Mesendoderm (in vitro differentiated cells): ENCODE measurements around the gene OR2B6.

Experiments
- DNase-seq: peaks from one replicate; pipeline ENCODE4 v3.0.0; 2013
- H2AK5ac ChIP-seq: 2 replicates; pipeline ENCODE4 v1.6.1; 2013; ENCODE audit warnings: low read length, inconsistent platforms
- H2BK120ac ChIP-seq: 2 replicates; pipeline ENCODE4 v1.6.1; 2013; ENCODE audit warnings: low read depth, mild to moderate bottlenecking, low read length, moderate library complexity, mixed read lengths
- H2BK15ac ChIP-seq: replicated peaks from 2 replicates; pipeline ENCODE4 v1.6.1; 2013; ENCODE audit warnings: low read depth, mild to moderate bottlenecking, moderate library complexity
- H2BK5ac ChIP-seq: 2 replicates; pipeline ENCODE4 v1.6.1; 2013; ENCODE audit warnings: low read length, inconsistent platforms
- H3K18ac ChIP-seq: 2 replicates; pipeline ENCODE4 v1.6.1; 2013; ENCODE audit warnings: mild to moderate bottlenecking, low read length, mixed read lengths
- H3K23ac ChIP-seq: one replicate; pipeline ENCODE4 v1.6.1; 2013; ENCODE audit warnings: low read length
- H3K27ac ChIP-seq: 2 replicates; pipeline ENCODE4 v1.5.1; 2013; ENCODE audit warnings: low read depth, mild to moderate bottlenecking, inconsistent platforms, low read length, moderate library complexity
- H3K27me3 ChIP-seq: 2 replicates; pipeline ENCODE4 v1.6.1; 2013; ENCODE audit warnings: low read length, control low read depth, mild to moderate bottlenecking, inconsistent platforms; ENCODE audit not compliant: insufficient read depth, poor library complexity
- H3K36me3 ChIP-seq: 2 replicates; pipeline ENCODE4 v1.6.1; 2013; ENCODE audit warnings: low read length, inconsistent platforms; ENCODE audit not compliant: control insufficient read depth, insufficient read depth
- H3K4ac ChIP-seq: one replicate; pipeline ENCODE4 v1.6.1; 2013; ENCODE audit warnings: low read depth, mild to moderate bottlenecking, low read length, moderate library complexity
- H3K4me1 ChIP-seq: 2 replicates; pipeline ENCODE4 v1.6.1; 2013; ENCODE audit warnings: low read depth, low read length, inconsistent platforms; ENCODE audit not compliant: control insufficient read depth
- H3K4me2 ChIP-seq: 2 replicates; pipeline ENCODE4 v1.6.1; 2013; ENCODE audit warnings: low read length
- H3K4me3 ChIP-seq: 2 replicates; pipeline ENCODE4 v1.5.1; 2013; ENCODE audit warnings: mild to moderate bottlenecking, low read length
- H3K56ac ChIP-seq: one replicate; pipeline ENCODE4 v1.6.1; 2013; ENCODE audit warnings: low read length
- H3K79me1 ChIP-seq: 2 replicates; pipeline ENCODE4 v1.6.1; 2013; ENCODE audit warnings: low read length, inconsistent platforms
- H3K79me2 ChIP-seq: 2 replicates; pipeline ENCODE4 v1.6.1; 2013; ENCODE audit warnings: mild to moderate bottlenecking, low read length; ENCODE audit not compliant: control insufficient read depth, insufficient read depth
- H3K9ac ChIP-seq: 2 replicates; pipeline ENCODE4 v1.6.1; 2013; ENCODE audit warnings: low read length, inconsistent platforms
- H4K5ac ChIP-seq: one replicate; pipeline ENCODE4 v1.6.1; 2013; ENCODE audit warnings: low read length
- H4K8ac ChIP-seq: one replicate; pipeline ENCODE4 v1.6.1; 2013; ENCODE audit warnings: low read depth, mild to moderate bottlenecking, control low read depth, low read length, moderate library complexity
- WGBS: extraction: QIAGEN DNeasy Blood & Tissue Kit; methylation state at CpG from one replicate; pipeline ENCODE4 v1.1.7; 2013; ENCODE audit warnings: low lambda C conversion rate, missing lambda C conversion rate; ENCODE audit not compliant: insufficient coverage; ENCODE audit errors: extremely low coverage; 5-methylcytosine and 5-hydroxymethylcytosine counted together

OR2B6 gene

DNA sequence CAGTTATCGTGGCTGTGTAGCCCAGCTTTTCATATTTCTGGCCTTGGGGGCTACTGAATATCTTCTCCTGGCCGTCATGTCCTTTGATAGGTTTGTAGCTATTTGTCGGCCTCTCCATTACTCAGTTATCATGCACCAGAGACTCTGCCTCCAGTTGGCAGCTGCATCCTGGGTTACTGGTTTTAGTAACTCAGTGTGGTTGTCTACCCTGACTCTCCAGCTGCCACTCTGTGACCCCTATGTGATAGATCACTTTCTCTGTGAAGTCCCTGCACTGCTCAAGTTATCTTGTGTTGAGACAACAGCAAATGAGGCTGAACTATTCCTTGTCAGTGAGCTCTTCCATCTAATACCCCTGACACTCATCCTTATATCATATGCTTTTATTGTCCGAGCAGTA, 475 bp downstream of the OR2B6 start:
- H3K23ac ChIP-seq: no peak overlapping the region
- no peak overlapping the region for H2AK5ac ChIP-seq
- H3K9ac ChIP-seq: no peak overlapping the region
- no peaks in the 10 kb centered on the region for H3K36me3 ChIP-seq
- no peak overlapping the region for H3K4me3 ChIP-seq
- H4K8ac ChIP-seq: no peak overlapping the region
- no peaks in the 10 kb centered on the region for H3K27me3 ChIP-seq
- H2BK15ac ChIP-seq: no peak overlapping the region
- no peak overlapping the region for H3K27ac ChIP-seq
- no peak overlapping the region for H2BK5ac ChIP-seq
- no peak overlapping the region for H3K18ac ChIP-seq
- H3K79me2 ChIP-seq: no peaks in the 10 kb centered on the region
- H3K4me1 ChIP-seq: no peaks in the 10 kb centered on the region
- no peaks in the 10 kb centered on the region for H3K79me1 ChIP-seq
- H3K56ac ChIP-seq: no peak overlapping the region
- no CpG with 5 or more reads among the region's 4 CpGs for WGBS
- H4K5ac ChIP-seq: no peak overlapping the region
- no peak overlapping the region for H3K4me2 ChIP-seq
- H3K4ac ChIP-seq: no peak overlapping the region
- H2BK120ac ChIP-seq: no peak overlapping the region
- DNase-seq: no peak

GRCh38 chr6:27962506-27962905, 5.5 kb downstream of the OR2B6 start:
- Histone ChIP-seq H3K4me1 (no peaks in the 10 kb centered on the region), H3K23ac (no peak overlapping the region), H3K4ac (no peak overlapping the region), H3K27ac (no peak overlapping the region), H2BK5ac (no peak overlapping the region), H2BK120ac (no peak overlapping the region), H4K5ac (no peak overlapping the region), H3K27me3 (no peaks in the 10 kb centered on the region), H3K36me3 (no peaks in the 10 kb centered on the region), H4K8ac (no peak overlapping the region), H3K79me2 (no peaks in the 10 kb centered on the region), H3K4me3 (no peak overlapping the region), H2AK5ac (no peak overlapping the region), H3K4me2 (no peak overlapping the region), H3K56ac (no peak overlapping the region), H3K79me1 (no peaks in the 10 kb centered on the region), H2BK15ac (no peak overlapping the region), H3K9ac (no peak overlapping the region), H3K18ac (no peak overlapping the region)
- no peak for DNase-seq
- WGBS: no CpG with 5 or more reads among the region's 3 CpGs

DNA sequence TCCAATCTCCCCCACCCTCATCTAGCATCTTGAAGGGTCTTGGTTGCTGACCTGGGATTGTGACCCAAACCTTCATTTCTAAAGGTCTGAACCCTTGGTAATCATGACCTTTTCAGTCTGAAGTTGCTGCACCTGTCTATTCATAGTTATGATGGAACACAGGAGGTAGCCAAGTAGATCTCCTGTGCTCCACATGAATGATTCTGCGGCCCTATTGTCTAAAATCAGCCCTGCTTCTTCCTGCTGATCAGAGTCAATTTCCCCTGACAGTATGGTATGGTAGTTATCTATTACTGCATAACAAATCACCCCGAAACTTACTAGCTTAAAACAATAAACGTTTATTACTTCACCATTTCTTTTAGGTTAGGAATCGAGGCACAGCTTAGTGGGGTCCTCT, 9.0 kb downstream of the OR2B6 start:
- no peaks in the 10 kb centered on the region for H3K27me3 ChIP-seq
- no peaks in the 10 kb centered on the region for H3K79me1 ChIP-seq
- H3K27ac ChIP-seq: no peak overlapping the region
- no peaks in the 10 kb centered on the region for H3K36me3 ChIP-seq
- H3K4me3 ChIP-seq: no peak overlapping the region
- H4K5ac ChIP-seq: no peak overlapping the region
- no peak overlapping the region for H3K4me2 ChIP-seq
- H2BK5ac ChIP-seq: no peak overlapping the region
- H3K4ac ChIP-seq: no peak overlapping the region
- H3K9ac ChIP-seq: no peak overlapping the region
- H3K56ac ChIP-seq: no peak overlapping the region
- H3K4me1 ChIP-seq: no peaks in the 10 kb centered on the region
- H4K8ac ChIP-seq: no peak overlapping the region
- no peak overlapping the region for H3K18ac ChIP-seq
- no CpG with 5 or more reads among the region's 4 CpGs for WGBS
- no peak overlapping the region for H3K23ac ChIP-seq
- no peak for DNase-seq
- H2BK120ac ChIP-seq: no peak overlapping the region
- H2AK5ac ChIP-seq: no peak overlapping the region
- no peak overlapping the region for H2BK15ac ChIP-seq
- no peaks in the 10 kb centered on the region for H3K79me2 ChIP-seq

GRCh38 chr6:27966816-27967426, 9.9 kb downstream of the OR2B6 start:
- H2BK5ac ChIP-seq: no peak overlapping the region

GRCh38 chr6:27970444-27970843, 13.4 kb downstream of the OR2B6 start:
- H2BK5ac ChIP-seq: no peak overlapping the region
- H3K36me3 ChIP-seq: no peaks in the 10 kb centered on the region
- H3K4me1 ChIP-seq: no peaks in the 10 kb centered on the region
- no peak overlapping the region for H2BK120ac ChIP-seq
- H3K79me2 ChIP-seq: no peaks in the 10 kb centered on the region
- WGBS: no CpG with 5 or more reads among the region's 2 CpGs
- H2BK15ac ChIP-seq: no peak overlapping the region
- H3K4me3 ChIP-seq: no peak overlapping the region
- no peak overlapping the region for H3K18ac ChIP-seq
- no peak overlapping the region for H3K56ac ChIP-seq
- H2AK5ac ChIP-seq: no peak overlapping the region
- no peak overlapping the region for H3K4ac ChIP-seq
- H3K27ac ChIP-seq: no peak overlapping the region
- H3K23ac ChIP-seq: no peak overlapping the region
- H3K79me1 ChIP-seq: no peaks in the 10 kb centered on the region
- no peak overlapping the region for H3K9ac ChIP-seq
- no peaks in the 10 kb centered on the region for H3K27me3 ChIP-seq
- H4K8ac ChIP-seq: no peak overlapping the region
- no peak for DNase-seq
- H4K5ac ChIP-seq: no peak overlapping the region
- H3K4me2 ChIP-seq: no peak overlapping the region

More at GRCh38 chr6:27966816-27967426, 9.9 kb downstream of the OR2B6 start:
- no peak for DNase-seq
- Histone ChIP-seq H3K9ac (no peak overlapping the region), H4K8ac (no peak overlapping the region), H3K4me1 (no peaks in the 10 kb centered on the region), H3K18ac (no peak overlapping the region), H4K5ac (no peak overlapping the region), H3K79me1 (no peaks in the 10 kb centered on the region), H3K36me3 (no peaks in the 10 kb centered on the region), H2AK5ac (no peak overlapping the region), H3K27ac (no peak overlapping the region), H3K23ac (no peak overlapping the region), H3K79me2 (no peaks in the 10 kb centered on the region), H3K56ac (no peak overlapping the region), H2BK120ac (no peak overlapping the region), H3K4ac (no peak overlapping the region), H3K27me3 (no peaks in the 10 kb centered on the region), H3K4me3 (no peak overlapping the region), H2BK15ac (no peak overlapping the region), H3K4me2 (no peak overlapping the region)
- WGBS: no CpG with 5 or more reads among the region's 23 CpGs

- Histone ChIP-seq H3K18ac (no peak overlapping the region), H3K27ac (no peak overlapping the region), H3K9ac (no peak overlapping the region), H3K79me2 (no peaks in the 10 kb centered on the region), H4K8ac (no peak overlapping the region), H2AK5ac (no peak overlapping the region), H2BK15ac (no peak overlapping the region), H2BK5ac (no peak overlapping the region), H3K79me1 (no peaks in the 10 kb centered on the region), H3K4me3 (no peak overlapping the region), H3K27me3 (no peaks in the 10 kb centered on the region), H3K4me1 (no peaks in the 10 kb centered on the region), H3K36me3 (no peaks in the 10 kb centered on the region), H3K4me2 (no peak overlapping the region), H4K5ac (no peak overlapping the region), H2BK120ac (no peak overlapping the region), H3K23ac (no peak overlapping the region), H3K56ac (no peak overlapping the region), H3K4ac (no peak overlapping the region)
- no peak for DNase-seq
- no CpG with 5 or more reads among the region's 4 CpGs for WGBS
Observed at GRCh38 chr6:27972750-27973149, 15.7 kb downstream of the OR2B6 start.
